ENCODE results near the gene XYLT1.

DNA sequence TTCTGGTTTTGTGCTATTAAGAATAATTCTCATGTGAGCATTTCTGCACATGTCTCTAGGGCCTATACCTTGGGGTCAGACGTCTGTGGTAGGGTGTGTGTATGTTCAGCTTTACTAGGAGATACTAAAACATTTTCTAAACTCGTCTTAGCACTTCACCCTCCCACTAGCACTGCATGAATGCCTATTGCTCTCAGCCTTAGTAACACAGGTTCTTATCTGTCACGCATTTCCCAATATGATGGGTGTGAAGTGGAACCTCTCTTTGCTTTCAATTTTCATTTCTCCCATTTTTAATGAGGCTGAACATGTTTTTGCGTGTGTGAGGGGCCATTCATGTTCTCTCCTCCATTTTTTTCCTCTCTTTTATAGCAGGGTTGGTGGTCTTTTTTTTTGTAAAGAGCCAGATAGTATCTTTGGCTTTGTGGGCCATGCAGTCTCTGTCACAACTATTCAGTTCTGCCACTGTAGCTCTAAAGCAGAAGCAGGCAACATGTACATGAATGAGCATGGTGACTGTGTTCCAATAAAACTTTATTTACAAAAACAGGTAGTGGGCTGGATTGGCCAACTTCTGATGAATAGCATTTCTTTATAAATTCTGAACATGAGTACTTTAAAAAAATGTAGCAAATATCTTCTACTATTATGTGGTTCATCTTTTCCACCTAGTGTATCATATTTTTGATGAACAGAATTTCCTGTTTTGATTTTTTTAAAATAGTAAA, 354.0 kb downstream of the XYLT1 start:
- TF ChIP-seq, protein P1, sequence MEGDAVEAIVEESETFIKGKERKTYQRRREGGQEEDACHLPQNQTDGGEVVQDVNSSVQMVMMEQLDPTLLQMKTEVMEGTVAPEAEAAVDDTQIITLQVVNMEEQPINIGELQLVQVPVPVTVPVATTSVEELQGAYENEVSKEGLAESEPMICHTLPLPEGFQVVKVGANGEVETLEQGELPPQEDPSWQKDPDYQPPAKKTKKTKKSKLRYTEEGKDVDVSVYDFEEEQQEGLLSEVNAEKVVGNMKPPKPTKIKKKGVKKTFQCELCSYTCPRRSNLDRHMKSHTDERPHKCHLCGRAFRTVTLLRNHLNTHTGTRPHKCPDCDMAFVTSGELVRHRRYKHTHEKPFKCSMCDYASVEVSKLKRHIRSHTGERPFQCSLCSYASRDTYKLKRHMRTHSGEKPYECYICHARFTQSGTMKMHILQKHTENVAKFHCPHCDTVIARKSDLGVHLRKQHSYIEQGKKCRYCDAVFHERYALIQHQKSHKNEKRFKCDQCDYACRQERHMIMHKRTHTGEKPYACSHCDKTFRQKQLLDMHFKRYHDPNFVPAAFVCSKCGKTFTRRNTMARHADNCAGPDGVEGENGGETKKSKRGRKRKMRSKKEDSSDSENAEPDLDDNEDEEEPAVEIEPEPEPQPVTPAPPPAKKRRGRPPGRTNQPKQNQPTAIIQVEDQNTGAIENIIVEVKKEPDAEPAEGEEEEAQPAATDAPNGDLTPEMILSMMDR (IDR thresholded peaks at IDR 0.05), result no peak
- TF ChIP-seq POLR2A (IDR thresholded peaks at IDR 0.05), result no peak
